SK-N-SH (cell line): ENCODE results near the gene LATS2.

Source experiments
- CTCF ChIP-seq: fragments of 200-600 bp; sonication (generic); IDR thresholded peaks from 2 replicates; pipeline ENCODE4 v1.6.1; 2017; ENCODE audit warnings: antibody characterized with exemption, mild to moderate bottlenecking, moderate library complexity
- MXI1 ChIP-seq: IDR thresholded peaks from 2 replicates; pipeline ENCODE4 v1.6.1; 2012; ENCODE audit warnings: mild to moderate bottlenecking, low read depth, low read length, improper control_type of control experiment
- REST ChIP-seq: IDR thresholded peaks from 2 replicates; pipeline ENCODE4 v1.6.1; 2012; ENCODE audit warnings: mild to moderate bottlenecking, low read depth, low read length, moderate library complexity
- SMC3 ChIP-seq: IDR thresholded peaks from 2 replicates; pipeline ENCODE4 v1.6.1; 2012; ENCODE audit warnings: low read depth, low read length, improper control_type of control experiment
- TAF1 ChIP-seq: IDR thresholded peaks from 2 replicates; pipeline ENCODE4 v1.6.1; 2012; ENCODE audit warnings: low read depth, mild to moderate bottlenecking, low read length, moderate library complexity, borderline replicate concordance
- YY1 ChIP-seq: IDR thresholded peaks from 2 replicates; pipeline ENCODE4 v1.4.0; 2012; ENCODE audit warnings: low read depth, mild to moderate bottlenecking

- no peak for TF ChIP-seq MXI1
- no peak for TF ChIP-seq SMC3
- TF ChIP-seq CTCF, result no peak
- no peak for TF ChIP-seq REST
- TF ChIP-seq TAF1, result no peak
- TF ChIP-seq YY1, result no peak
Measured at GRCh38 chr13:21055511-21056045, 5.8 kb downstream of the LATS2 start.
